GM18951 (cell line): ENCODE results near the gene MAP2K3.

Experiments
- POLR2A ChIP-seq: IDR thresholded peaks from 4 replicates; pipeline ENCODE4 v1.6.1; 2011; ENCODE audit warnings: mild to moderate bottlenecking; ENCODE audit not compliant: insufficient read length, insufficient read depth; ENCODE audit errors: extremely low read depth
- in situ Hi-C: fragments of 300-500 bp; cut with MboI; formaldehyde crosslinking; loops from one replicate; pipeline ENCODE4 v1.12.0; 2022; ENCODE audit warnings: low sequenced_read_pairs, mixed read lengths, inconsistent platforms; ENCODE audit not compliant: unreplicated experiment

The MAP2K3 gene

GRCh38 chr17:21249086-21249795 lies 35.3 kb upstream of the MAP2K3 start:
- TF ChIP-seq POLR2A = no peak
- in situ Hi-C loops = no loop called here

- in situ Hi-C loops = no loop called here
- no peak for TF ChIP-seq POLR2A
These were observed 34.4 kb upstream of the MAP2K3 start for GRCh38 chr17:21249920-21250703.

- in situ Hi-C loops = no loop called here
- TF ChIP-seq POLR2A = no peak
These were observed 33.7 kb upstream of the MAP2K3 start for GRCh38 chr17:21250854-21251253.

GRCh38 chr17:21251337-21252010 lies 33.0 kb upstream of the MAP2K3 start:
- no peak for TF ChIP-seq POLR2A

GRCh38 chr17:21252289-21252795 lies 32.2 kb upstream of the MAP2K3 start:
- in situ Hi-C loops = no loop called here
- no peak for TF ChIP-seq POLR2A

More at GRCh38 chr17:21251337-21252010, 33.0 kb upstream of the MAP2K3 start:
- in situ Hi-C loops = no loop called here

GRCh38 chr17:21252796-21253645 lies 31.5 kb upstream of the MAP2K3 start, which contains the start of gene NATD1:
TSS of gene NATD1 (minus strand) at chr17:21253410. CDS start at chr17:21253264, 146 bp downstream.
- TF ChIP-seq POLR2A = peak; percentile 51
- in situ Hi-C loops = no loop called here

GRCh38 chr17:21253646-21254441 lies 30.7 kb upstream of the MAP2K3 start:
- in situ Hi-C loops = no loop called here

GRCh38 chr17:21258593-21258992 lies 25.9 kb upstream of the MAP2K3 start:
- no peak for TF ChIP-seq POLR2A

More at GRCh38 chr17:21253646-21254441, 30.7 kb upstream of the MAP2K3 start:
- TF ChIP-seq POLR2A = no peak

GRCh38 chr17:21262259-21262993 lies 22.1 kb upstream of the MAP2K3 start:
- in situ Hi-C loops = no loop called here
- no peak for TF ChIP-seq POLR2A

More at GRCh38 chr17:21258593-21258992, 25.9 kb upstream of the MAP2K3 start:
- in situ Hi-C loops = no loop called here

GRCh38 chr17:21263376-21263775 lies 21.1 kb upstream of the MAP2K3 start:
- no peak for TF ChIP-seq POLR2A
- in situ Hi-C loops = no loop called here

- in situ Hi-C loops = no loop called here
- no peak for TF ChIP-seq POLR2A
These were observed 15.8 kb upstream of the MAP2K3 start for GRCh38 chr17:21268596-21269188.

- no peak for TF ChIP-seq POLR2A
- in situ Hi-C loops = no loop called here
These were observed 15.1 kb upstream of the MAP2K3 start for GRCh38 chr17:21269394-21269793.
